WTC11 (cell line): ENCODE data around the gene PPP2R1B. TPM values are rescaled to one million over a fixed set of nuclear protein-coding genes. Genes with fewer than 3 reads are reported as not detected.

Experiments
- ATAC-seq: fragments of 200-7000 bp; cut with Tn5 transposase; 2 replicates; pipeline ENCODE4 v1.10.0; 2021; ENCODE audit warnings: mild to moderate bottlenecking, moderate library complexity
- CTCF ChIA-PET: fragments of 300-600 bp; sonication (Branson Sonifier 250); formaldehyde crosslinking; loops from one replicate; lab custom pipeline; 2021; ENCODE audit warnings: antibody characterized with exemption; lab: Charles Lee
- POLR2A ChIA-PET: fragments of 350-600 bp; sonication (Branson Sonifier 250); formaldehyde crosslinking; loops from one replicate; lab custom pipeline; 2021; ENCODE audit warnings: antibody characterized with exemption; lab: Charles Lee
- DNase-seq: peaks from one replicate; pipeline ENCODE4 v3.0.0; 2021; ENCODE audit warnings: low spot score
- H3K27ac Mint-ChIP-seq: 2 replicates; pipeline ENCODE4 v1.8.0; 2021; ENCODE audit warnings: mixed read lengths
- H3K27me3 Mint-ChIP-seq: 2 replicates; pipeline ENCODE4 v1.8.0; 2021; ENCODE audit warnings: low read depth, mild to moderate bottlenecking, moderate library complexity, mixed read lengths
- H3K36me3 Mint-ChIP-seq: 2 replicates; pipeline ENCODE4 v1.8.0; 2021; ENCODE audit warnings: mixed read lengths
- H3K4me1 Mint-ChIP-seq: 2 replicates; pipeline ENCODE4 v1.8.0; 2022; ENCODE audit warnings: mixed read lengths
- H3K4me3 Mint-ChIP-seq: 2 replicates; pipeline ENCODE4 v1.8.0; 2021; ENCODE audit warnings: mild to moderate bottlenecking, moderate library complexity, mixed read lengths
- H3K9me3 Mint-ChIP-seq: 2 replicates; pipeline ENCODE4 v1.8.0; 2021; ENCODE audit warnings: mixed read lengths
- AR ChIP-seq: fragments of 250-450 bp; sonication (Bioruptor Pico); IDR thresholded peaks from 2 replicates; pipeline ENCODE4 v1.9.0; 2021; ENCODE audit warnings: mild to moderate bottlenecking
- EMX1 ChIP-seq: fragments of 250-450 bp; sonication (Bioruptor Pico); IDR thresholded peaks from 2 replicates; pipeline ENCODE4 v1.8.0; 2021; ENCODE audit warnings: mild to moderate bottlenecking
- FOXK1 ChIP-seq: sonication (generic); formaldehyde crosslinking; IDR thresholded peaks from 2 replicates; pipeline ENCODE4 v1.8.0; 2022; ENCODE audit warnings: mild to moderate bottlenecking, moderate library complexity, missing genetic modification reagents
- GABPB1 ChIP-seq: sonication (generic); formaldehyde crosslinking; IDR thresholded peaks from 2 replicates; pipeline ENCODE4 v1.8.1; 2023; ENCODE audit warnings: mild to moderate bottlenecking, missing genetic modification reagents
- GRHL2 ChIP-seq: fragments of 250-450 bp; sonication (Bioruptor Pico); IDR thresholded peaks from 2 replicates; pipeline ENCODE4 v1.8.0; 2022; ENCODE audit warnings: mild to moderate bottlenecking, moderate library complexity; ENCODE audit not compliant: insufficient replicate concordance, severe bottlenecking
- GTF2I ChIP-seq: fragments of 250-450 bp; sonication (Bioruptor Pico); conservative IDR thresholded peaks from 2 replicates; pipeline ENCODE4 v1.4.0; 2021; ENCODE audit warnings: mild to moderate bottlenecking
- KAT7 ChIP-seq: sonication (generic); formaldehyde crosslinking; IDR thresholded peaks from 2 replicates; pipeline ENCODE4 v1.8.1; 2023; ENCODE audit warnings: missing genetic modification reagents, mild to moderate bottlenecking, borderline replicate concordance
- MAX ChIP-seq: sonication (generic); formaldehyde crosslinking; IDR thresholded peaks from 2 replicates; pipeline ENCODE4 v1.8.0; 2022; ENCODE audit warnings: mild to moderate bottlenecking, missing genetic modification reagents
- MLX ChIP-seq: sonication (generic); formaldehyde crosslinking; IDR thresholded peaks from 2 replicates; pipeline ENCODE4 v1.8.1; 2023; ENCODE audit warnings: mild to moderate bottlenecking, missing genetic modification reagents, moderate library complexity
- PREB ChIP-seq: sonication (generic); formaldehyde crosslinking; IDR thresholded peaks from 2 replicates; pipeline ENCODE4 v1.8.1; 2022; ENCODE audit warnings: mild to moderate bottlenecking, missing genetic modification reagents, moderate library complexity, borderline replicate concordance
- RORB ChIP-seq: fragments of 250-450 bp; sonication (Bioruptor Pico); IDR thresholded peaks from 2 replicates; pipeline ENCODE4 v1.9.0; 2021; ENCODE audit warnings: mild to moderate bottlenecking
- SMAD4 ChIP-seq: sonication (generic); formaldehyde crosslinking; IDR thresholded peaks from 2 replicates; pipeline ENCODE4 v1.8.0; 2022; ENCODE audit warnings: mild to moderate bottlenecking, missing genetic modification reagents
- SP1 ChIP-seq: sonication (generic); formaldehyde crosslinking; conservative IDR thresholded peaks from 2 replicates; pipeline ENCODE4 v1.8.1; 2022; ENCODE audit warnings: missing genetic modification reagents
- TCF7 ChIP-seq: sonication (generic); formaldehyde crosslinking; IDR thresholded peaks from 2 replicates; pipeline ENCODE4 v1.8.0; 2022; ENCODE audit warnings: mild to moderate bottlenecking, low read depth, missing genetic modification reagents, moderate library complexity
- TEAD1 ChIP-seq: sonication (generic); formaldehyde crosslinking; IDR thresholded peaks from 2 replicates; pipeline ENCODE4 v1.8.0; 2022; ENCODE audit warnings: mild to moderate bottlenecking, missing genetic modification reagents
- TP53 ChIP-seq: sonication (generic); formaldehyde crosslinking; IDR thresholded peaks from 2 replicates; pipeline ENCODE4 v1.8.1; 2023; ENCODE audit warnings: mild to moderate bottlenecking, missing genetic modification reagents
- USF1 ChIP-seq: sonication (generic); formaldehyde crosslinking; IDR thresholded peaks from 2 replicates; pipeline ENCODE4 v1.8.0; 2022; ENCODE audit warnings: mild to moderate bottlenecking, missing genetic modification reagents
- ZBTB43 ChIP-seq: sonication (generic); formaldehyde crosslinking; IDR thresholded peaks from 2 replicates; pipeline ENCODE4 v1.8.1; 2023; ENCODE audit warnings: mild to moderate bottlenecking, missing genetic modification reagents
- ZNF138 ChIP-seq: sonication (generic); formaldehyde crosslinking; conservative IDR thresholded peaks from 2 replicates; pipeline ENCODE4 v1.8.1; 2022; ENCODE audit warnings: mild to moderate bottlenecking, moderate library complexity, missing genetic modification reagents
- ZNF219 ChIP-seq: sonication (generic); formaldehyde crosslinking; IDR thresholded peaks from 2 replicates; pipeline ENCODE4 v1.8.0; 2023; ENCODE audit warnings: missing genetic modification reagents, mild to moderate bottlenecking, borderline replicate concordance
- ZNF232 ChIP-seq: sonication (generic); formaldehyde crosslinking; IDR thresholded peaks from 2 replicates; pipeline ENCODE4 v1.8.0; 2022; ENCODE audit warnings: mild to moderate bottlenecking, missing genetic modification reagents
- ZNF263 ChIP-seq: sonication (generic); formaldehyde crosslinking; IDR thresholded peaks from 2 replicates; pipeline ENCODE4 v1.8.1; 2022; ENCODE audit warnings: low read depth, mild to moderate bottlenecking, moderate library complexity, missing genetic modification reagents
- ZNF317 ChIP-seq: sonication (generic); formaldehyde crosslinking; IDR thresholded peaks from 2 replicates; pipeline ENCODE4 v1.8.1; 2023; ENCODE audit warnings: low read depth, mild to moderate bottlenecking, moderate library complexity, missing genetic modification reagents, borderline replicate concordance
- ZNF396 ChIP-seq: fragments of 250-450 bp; sonication (Bioruptor Pico); IDR thresholded peaks from 2 replicates; pipeline ENCODE4 v1.8.0; 2021; ENCODE audit warnings: mild to moderate bottlenecking, moderate library complexity, borderline replicate concordance
- ZNF512 ChIP-seq: sonication (generic); formaldehyde crosslinking; IDR thresholded peaks from 2 replicates; pipeline ENCODE4 v1.8.1; 2022; ENCODE audit warnings: missing genetic modification reagents, borderline replicate concordance
- total RNA-seq: library from RNA; stranded (reverse); gene quantifications from 3 replicates; pipeline ENCODE4 v1.2.3, GENCODE V29; 2021

Gene PPP2R1B
- total RNA-seq, 1 experiment from 2014 or later, result 87.7 TPM

GRCh38 chr11:111788464-111788863, 22.3 kb upstream of the PPP2R1B start:
- no peak for TF ChIP-seq KAT7 (CRISPR knock-in tag)
- no peak for TF ChIP-seq RORB (CRISPR knock-in tag)
- no peak for TF ChIP-seq MLX (CRISPR knock-in tag)
- no peak for TF ChIP-seq ZNF219 (CRISPR knock-in tag)
- no peak for TF ChIP-seq MAX (CRISPR knock-in tag)
- no peak for TF ChIP-seq SMAD4
- no peak for TF ChIP-seq ZNF232
- no peak for TF ChIP-seq SP1 (CRISPR knock-in tag)
- no peak for TF ChIP-seq AR (CRISPR knock-in tag)
- TF ChIP-seq TEAD1 (CRISPR knock-in tag), result no peak
- TF ChIP-seq USF1, result no peak
- TF ChIP-seq ZNF512 (CRISPR knock-in tag), result no peak
- H3K4me3 Mint-ChIP-seq, result no peak overlapping the region
- no peak overlapping the region for H3K27ac Mint-ChIP-seq
- H3K4me1 Mint-ChIP-seq, result no peaks in the 10 kb centered on the region
- DNase-seq (no peak), ATAC-seq (no peak)
- H3K36me3 Mint-ChIP-seq, result no peaks in the 10 kb centered on the region
- ChIA-PET CTCF (no interaction called here), POLR2A (no interaction called here)
- no peaks in the 10 kb centered on the region for H3K9me3 Mint-ChIP-seq
- no peaks in the 10 kb centered on the region for H3K27me3 Mint-ChIP-seq

- no peak overlapping the region for H3K4me3 Mint-ChIP-seq
- no peaks in the 10 kb centered on the region for H3K4me1 Mint-ChIP-seq
- H3K27me3 Mint-ChIP-seq, result no peaks in the 10 kb centered on the region
- CTCF ChIA-PET, result no interaction called here
- POLR2A ChIA-PET, result no interaction called here
- no peak for DNase-seq
- ATAC-seq, result no peak
- H3K27ac Mint-ChIP-seq, result no peak overlapping the region
- H3K9me3 Mint-ChIP-seq, result no peaks in the 10 kb centered on the region
- H3K36me3 Mint-ChIP-seq, result no peaks in the 10 kb centered on the region
- TF ChIP-seq GABPB1 (CRISPR knock-in tag), result no peak
- TF ChIP-seq TCF7 (CRISPR knock-in tag), result no peak
- TF ChIP-seq GRHL2, result no peak
- TF ChIP-seq ZNF138 (CRISPR knock-in tag), result no peak
- TF ChIP-seq EMX1 (CRISPR knock-in tag), result no peak
- TF ChIP-seq TP53 (CRISPR knock-in tag), result no peak
- no peak for TF ChIP-seq ZNF396 (CRISPR knock-in tag)
- TF ChIP-seq GTF2I (CRISPR knock-in tag), result no peak
- no peak for TF ChIP-seq TEAD1 (CRISPR knock-in tag)
- TF ChIP-seq AR (CRISPR knock-in tag), result no peak
- TF ChIP-seq ZNF317 (CRISPR knock-in tag), result no peak
- no peak for TF ChIP-seq ZNF263 (CRISPR knock-in tag)
- TF ChIP-seq MAX (CRISPR knock-in tag), result no peak
- TF ChIP-seq FOXK1, result no peak
- TF ChIP-seq PREB, result no peak
- no peak for TF ChIP-seq ZBTB43 (CRISPR knock-in tag)
Observed at GRCh38 chr11:111788051-111788450, 21.9 kb upstream of the PPP2R1B start.
